MM.1S (cell line): Measurements from ENCODE around the gene HRH2.
"Not testable (repeated sequence)": the region's sequence is repeated elsewhere in the genome, so short reads cannot be mapped to it uniquely, and the experiment has no call there.

ENCODE experiments used
- DNase-seq: peaks from one replicate; pipeline ENCODE4 v3.0.0-alpha.2; 2015
- H2AFZ ChIP-seq: fragments of 300-600 bp; sonication (generic); 2 replicates; pipeline ENCODE4 v1.6.0; 2016; ENCODE audit warnings: antibody characterized with exemption, low read length
- H3F3A ChIP-seq: fragments of 300-600 bp; sonication (generic); 2 replicates; pipeline ENCODE4 v1.6.1; 2016; ENCODE audit warnings: mild to moderate bottlenecking, antibody characterized with exemption, low read length, moderate library complexity, mixed read lengths; ENCODE audit not compliant: insufficient read depth
- H3K27ac ChIP-seq: fragments of 300-600 bp; sonication (generic); 2 replicates; pipeline ENCODE4 v1.5.1; 2016; ENCODE audit warnings: mild to moderate bottlenecking, low read length
- H3K27me3 ChIP-seq: fragments of 300-600 bp; sonication (generic); replicated peaks from 2 replicates; pipeline ENCODE4 v1.6.0; 2016; ENCODE audit warnings: low read length; ENCODE audit not compliant: insufficient read depth
- H3K36me3 ChIP-seq: fragments of 300-600 bp; sonication (generic); replicated peaks from 2 replicates; pipeline ENCODE4 v1.6.1; 2016; ENCODE audit warnings: mild to moderate bottlenecking, low read length, mixed read lengths; ENCODE audit not compliant: insufficient read depth
- H3K4me1 ChIP-seq: fragments of 300-600 bp; sonication (generic); 2 replicates; pipeline ENCODE4 v1.6.1; 2016; ENCODE audit warnings: low read length, mixed read lengths
- H3K4me2 ChIP-seq: fragments of 300-600 bp; sonication (generic); 2 replicates; pipeline ENCODE4 v1.6.0; 2016; ENCODE audit warnings: low read depth, low read length
- H3K4me3 ChIP-seq: fragments of 300-600 bp; sonication (generic); 2 replicates; pipeline ENCODE4 v1.5.1; 2016; ENCODE audit warnings: low read length, mixed read lengths
- H3K79me2 ChIP-seq: fragments of 300-600 bp; sonication (generic); 2 replicates; pipeline ENCODE4 v1.6.1; 2016; ENCODE audit warnings: mixed run types, low read length, mixed read lengths
- H3K9ac ChIP-seq: fragments of 300-600 bp; sonication (generic); 2 replicates; pipeline ENCODE4 v1.6.1; 2016; ENCODE audit warnings: low read length, mixed read lengths
- H3K9me2 ChIP-seq: fragments of 300-600 bp; sonication (generic); replicated peaks from 2 replicates; pipeline ENCODE4 v1.6.1; 2016; ENCODE audit warnings: mild to moderate bottlenecking, low read length, mixed read lengths; ENCODE audit not compliant: insufficient read depth
- H3K9me3 ChIP-seq: fragments of 300-600 bp; sonication (generic); replicated peaks from 2 replicates; pipeline ENCODE4 v1.6.1; 2016; ENCODE audit warnings: mild to moderate bottlenecking, low read length, mixed read lengths; ENCODE audit not compliant: insufficient read depth
- H4K20me1 ChIP-seq: fragments of 300-600 bp; sonication (generic); 2 replicates; pipeline ENCODE4 v1.6.1; 2016; ENCODE audit warnings: mild to moderate bottlenecking, low read length, moderate library complexity, mixed read lengths; ENCODE audit not compliant: insufficient read depth
- EZH2 ChIP-seq: fragments of 300-600 bp; sonication (generic); optimal IDR thresholded peaks from 2 replicates; pipeline ENCODE3; 2017; ENCODE audit warnings: low read depth, mild to moderate bottlenecking, antibody characterized with exemption, low read length, mixed read lengths
- EZH2phosphoT487 ChIP-seq: fragments of 300-600 bp; sonication (generic); IDR thresholded peaks from 2 replicates; pipeline ENCODE4 v1.6.1; 2018; ENCODE audit warnings: antibody characterized with exemption, low read length
- TF ChIP-seq, protein P1 (sequence below): fragments of 300-600 bp; sonication (generic); IDR thresholded peaks from 2 replicates; pipeline ENCODE4 v1.5.1; 2016; ENCODE audit warnings: antibody characterized with exemption, low read length, mixed read lengths

The HRH2 gene

DNA sequence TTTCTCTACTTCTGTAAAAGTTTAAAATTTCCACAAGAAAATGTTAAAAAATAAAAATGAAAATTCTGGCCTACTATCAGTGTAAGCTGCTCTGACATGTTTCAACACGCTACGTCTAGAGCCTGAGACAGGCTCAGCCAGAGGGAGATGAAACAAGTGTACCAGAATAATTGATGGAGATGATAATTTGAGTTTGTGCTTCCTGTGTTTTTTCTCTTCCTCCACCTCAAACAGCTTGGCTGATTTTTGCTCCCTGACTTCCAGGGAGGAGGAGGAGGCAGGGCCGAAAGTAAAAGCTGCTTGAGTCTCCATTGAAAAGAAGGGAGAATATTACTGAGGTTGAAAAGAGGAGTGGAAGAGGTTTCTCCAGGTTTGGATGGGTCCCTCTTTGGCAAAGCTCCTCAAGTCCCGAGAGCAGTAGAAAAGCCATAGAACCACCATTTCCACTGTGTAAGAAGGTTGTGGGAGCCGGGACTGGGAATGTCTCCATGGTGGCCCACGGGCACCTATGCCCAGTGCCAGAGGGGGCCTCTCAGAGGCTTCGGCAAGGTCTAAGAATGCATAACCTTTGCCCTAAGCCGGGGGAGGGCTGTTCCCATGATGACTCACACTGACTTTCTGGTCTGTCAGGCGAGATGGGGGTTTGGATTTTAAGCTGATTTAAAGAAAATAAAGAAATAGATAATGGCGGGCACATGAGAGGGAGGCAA, 95.1 kb downstream of the HRH2 start:
- H3K4me3 ChIP-seq = no peak overlapping the region
- no peaks in the 10 kb centered on the region for H3K4me1 ChIP-seq
- H3K27me3 ChIP-seq = no peaks in the 10 kb centered on the region
- no peaks in the 10 kb centered on the region for H3K9me3 ChIP-seq
- no peaks in the 10 kb centered on the region for H3F3A ChIP-seq
- no peak overlapping the region for H3K9ac ChIP-seq
- no peak overlapping the region for H2AFZ ChIP-seq
- H3K9me2 ChIP-seq = no peaks in the 10 kb centered on the region
- H4K20me1 ChIP-seq = no peaks in the 10 kb centered on the region
- H3K4me2 ChIP-seq = no peak overlapping the region
- no peaks in the 10 kb centered on the region for H3K36me3 ChIP-seq
- no peak overlapping the region for H3K27ac ChIP-seq
- H3K79me2 ChIP-seq = no peaks in the 10 kb centered on the region
- TF ChIP-seq EZH2phosphoT487 = no peak
- no peak for TF ChIP-seq EZH2
- TF ChIP-seq, protein P1, sequence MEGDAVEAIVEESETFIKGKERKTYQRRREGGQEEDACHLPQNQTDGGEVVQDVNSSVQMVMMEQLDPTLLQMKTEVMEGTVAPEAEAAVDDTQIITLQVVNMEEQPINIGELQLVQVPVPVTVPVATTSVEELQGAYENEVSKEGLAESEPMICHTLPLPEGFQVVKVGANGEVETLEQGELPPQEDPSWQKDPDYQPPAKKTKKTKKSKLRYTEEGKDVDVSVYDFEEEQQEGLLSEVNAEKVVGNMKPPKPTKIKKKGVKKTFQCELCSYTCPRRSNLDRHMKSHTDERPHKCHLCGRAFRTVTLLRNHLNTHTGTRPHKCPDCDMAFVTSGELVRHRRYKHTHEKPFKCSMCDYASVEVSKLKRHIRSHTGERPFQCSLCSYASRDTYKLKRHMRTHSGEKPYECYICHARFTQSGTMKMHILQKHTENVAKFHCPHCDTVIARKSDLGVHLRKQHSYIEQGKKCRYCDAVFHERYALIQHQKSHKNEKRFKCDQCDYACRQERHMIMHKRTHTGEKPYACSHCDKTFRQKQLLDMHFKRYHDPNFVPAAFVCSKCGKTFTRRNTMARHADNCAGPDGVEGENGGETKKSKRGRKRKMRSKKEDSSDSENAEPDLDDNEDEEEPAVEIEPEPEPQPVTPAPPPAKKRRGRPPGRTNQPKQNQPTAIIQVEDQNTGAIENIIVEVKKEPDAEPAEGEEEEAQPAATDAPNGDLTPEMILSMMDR = no peak
- no peak for DNase-seq

DNA sequence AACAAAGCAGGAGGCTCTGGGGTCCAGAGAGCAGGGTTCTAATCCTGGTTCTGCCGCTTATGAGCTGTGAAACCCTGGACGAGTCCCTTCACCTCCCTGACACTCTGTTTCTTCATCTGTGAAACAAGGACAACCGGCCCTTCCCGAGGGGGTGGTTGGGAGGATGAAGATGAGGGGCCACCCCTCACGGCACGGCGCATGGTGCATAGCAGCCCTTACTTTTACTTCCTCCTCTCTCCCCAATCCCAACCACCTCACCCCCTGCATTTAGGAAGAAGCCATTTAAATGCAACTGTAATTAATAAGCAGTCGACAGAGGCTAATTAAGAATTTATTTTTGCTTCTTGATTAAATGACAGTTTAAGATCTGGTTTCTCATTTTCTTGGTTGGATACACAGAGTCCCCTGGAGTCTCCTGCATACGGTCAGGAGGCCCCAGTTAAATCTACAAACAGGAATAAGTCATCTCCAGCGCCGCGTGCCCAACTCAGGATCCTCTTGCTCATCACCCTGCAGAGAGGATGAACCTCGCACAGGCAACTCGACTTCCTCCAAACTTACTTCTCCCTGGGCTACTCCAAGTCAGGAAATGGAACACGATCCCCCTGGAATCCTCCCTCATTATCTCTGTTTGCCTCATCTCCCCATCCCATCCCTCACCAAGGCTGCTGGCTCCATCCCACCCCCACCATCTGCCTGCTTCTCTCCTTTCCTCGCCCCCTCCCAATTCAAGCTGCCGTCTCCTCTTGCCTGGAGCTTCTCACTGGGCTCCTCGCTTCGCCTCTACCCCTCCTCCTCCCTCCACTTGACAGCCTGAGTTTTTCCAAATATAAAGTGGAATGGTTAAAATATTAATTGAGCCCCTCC, 95.9 kb downstream of the HRH2 start:
- no peaks in the 10 kb centered on the region for H3K9me2 ChIP-seq
- no peak overlapping the region for H3K9ac ChIP-seq
- no peaks in the 10 kb centered on the region for H3K79me2 ChIP-seq
- TF ChIP-seq EZH2phosphoT487 (no peak), EZH2 (no peak)
- TF ChIP-seq, protein P1 = no peak
- no peak for DNase-seq
- no peak overlapping the region for H3K4me2 ChIP-seq
- no peak overlapping the region for H2AFZ ChIP-seq
- H3K4me3 ChIP-seq = no peak overlapping the region
- H4K20me1 ChIP-seq = no peaks in the 10 kb centered on the region
- no peaks in the 10 kb centered on the region for H3K9me3 ChIP-seq
- no peaks in the 10 kb centered on the region for H3K27me3 ChIP-seq
- no peaks in the 10 kb centered on the region for H3K36me3 ChIP-seq
- H3K4me1 ChIP-seq = no peaks in the 10 kb centered on the region
- no peaks in the 10 kb centered on the region for H3F3A ChIP-seq
- no peak overlapping the region for H3K27ac ChIP-seq

DNA sequence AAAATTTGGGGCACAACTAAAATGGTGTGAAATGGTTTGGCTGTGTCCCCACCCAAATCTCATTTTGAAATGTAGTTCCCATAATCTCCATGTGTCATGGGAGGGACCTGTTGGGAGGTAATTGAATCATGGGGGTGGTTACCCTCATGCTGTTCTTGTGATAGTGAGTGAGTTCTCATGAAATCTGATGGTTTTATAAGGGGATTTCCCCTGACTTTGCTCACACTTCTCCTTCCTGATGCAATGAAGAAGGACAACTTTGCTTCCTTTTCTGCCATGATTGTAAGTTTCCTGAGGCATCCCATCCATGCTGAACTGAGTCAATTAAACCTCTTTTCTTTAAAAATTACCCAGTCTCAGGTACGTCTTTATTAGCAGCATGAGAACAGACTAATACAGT, 102.1 kb downstream of the HRH2 start:
- H4K20me1 ChIP-seq, H3K9ac ChIP-seq, H3F3A ChIP-seq, H3K36me3 ChIP-seq, H3K9me2 ChIP-seq, H2AFZ ChIP-seq, H3K4me2 ChIP-seq, DNase-seq, H3K9me3 ChIP-seq, H3K79me2 ChIP-seq, H3K27ac ChIP-seq, H3K27me3 ChIP-seq, H3K4me3 ChIP-seq, H3K4me1 ChIP-seq: not testable (repeated sequence)
